ENCODE measurements around the gene PIP5K1B. TPM values are rescaled to one million over a fixed set of nuclear protein-coding genes. Genes with fewer than 3 reads are reported as not detected.

PIP5K1B gene
- total RNA-seq, 1 experiment from 2014 or later = not detected

DNA sequence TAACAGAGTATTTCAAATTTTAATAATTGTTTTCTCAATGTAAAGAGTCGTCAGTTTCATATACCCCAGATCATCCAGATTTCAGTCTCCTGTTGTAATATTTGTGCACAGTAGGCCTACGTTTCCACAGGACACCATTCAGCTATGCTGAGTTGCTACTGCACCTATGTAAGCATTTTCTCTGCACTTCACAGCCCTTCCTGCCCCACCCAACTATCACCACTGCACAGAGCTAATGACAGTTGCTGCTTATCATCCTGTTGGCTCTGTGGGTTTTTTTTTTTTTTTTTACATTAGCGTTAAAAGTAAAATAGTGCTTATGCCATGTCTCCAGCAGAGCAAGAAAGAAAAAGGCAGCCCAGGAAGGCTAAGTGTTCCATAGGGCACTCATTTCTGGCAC, 314.8 kb downstream of the PIP5K1B start:
- Histone ChIP-seq H3K4me3 (ENCODE audit: low read depth in 2 of 2, low read length in 2 of 2) (no peak overlapping the region), H3K27me3 (ENCODE audit: control insufficient read depth, insufficient read depth, low read length) (no peaks in the 10 kb centered on the region; the same call in 1 of the 2 replicates), H3K4me1 (ENCODE audit: control insufficient read depth, insufficient read depth, low read length) (no peaks in the 10 kb centered on the region), H3K27ac (ENCODE audit: low read length) (no peak overlapping the region), H3K36me3 (ENCODE audit: control insufficient read depth, insufficient read depth, low read length) (no peaks in the 10 kb centered on the region), H3K9me3 (ENCODE audit: control insufficient read depth, insufficient read depth, low read depth, low read length) (no peaks in the 10 kb centered on the region)
- ATAC-seq (no peak), DNase-seq (ENCODE audit: low read depth, low spot score) (no peak)
- in situ Hi-C loops (cut with HindIII; ENCODE audit: low pct_unique_long_range_greater_than_20kb, low sequenced_read_pairs) (no loop called here), intact Hi-C loops (cut with micrococcal nuclease; ENCODE audit: unreplicated experiment) (loop anchor here (10.0 kb wide), 1 partner anchor 315 kb away; the partner anchor contains the start of gene PIP5K1B)
- ChIA-PET POLR2A (no interaction called here), CTCF (interaction anchor here (0.6 kb wide), 1 partner anchor 24 kb away, joined by 8 read pairs; no protein-coding TSS in a partner anchor)
- TF ChIP-seq, protein P1, sequence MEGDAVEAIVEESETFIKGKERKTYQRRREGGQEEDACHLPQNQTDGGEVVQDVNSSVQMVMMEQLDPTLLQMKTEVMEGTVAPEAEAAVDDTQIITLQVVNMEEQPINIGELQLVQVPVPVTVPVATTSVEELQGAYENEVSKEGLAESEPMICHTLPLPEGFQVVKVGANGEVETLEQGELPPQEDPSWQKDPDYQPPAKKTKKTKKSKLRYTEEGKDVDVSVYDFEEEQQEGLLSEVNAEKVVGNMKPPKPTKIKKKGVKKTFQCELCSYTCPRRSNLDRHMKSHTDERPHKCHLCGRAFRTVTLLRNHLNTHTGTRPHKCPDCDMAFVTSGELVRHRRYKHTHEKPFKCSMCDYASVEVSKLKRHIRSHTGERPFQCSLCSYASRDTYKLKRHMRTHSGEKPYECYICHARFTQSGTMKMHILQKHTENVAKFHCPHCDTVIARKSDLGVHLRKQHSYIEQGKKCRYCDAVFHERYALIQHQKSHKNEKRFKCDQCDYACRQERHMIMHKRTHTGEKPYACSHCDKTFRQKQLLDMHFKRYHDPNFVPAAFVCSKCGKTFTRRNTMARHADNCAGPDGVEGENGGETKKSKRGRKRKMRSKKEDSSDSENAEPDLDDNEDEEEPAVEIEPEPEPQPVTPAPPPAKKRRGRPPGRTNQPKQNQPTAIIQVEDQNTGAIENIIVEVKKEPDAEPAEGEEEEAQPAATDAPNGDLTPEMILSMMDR (IDR thresholded peaks at IDR 0.05) = no peak
- TF ChIP-seq POLR2AphosphoS5 (IDR thresholded peaks at IDR 0.05; ENCODE audit: low read depth, low read length) = no peak
- no peak for TF ChIP-seq TCF7L2 (IDR thresholded peaks at IDR 0.05; ENCODE audit: low read depth, low read length)
- TF ChIP-seq, protein P2, sequence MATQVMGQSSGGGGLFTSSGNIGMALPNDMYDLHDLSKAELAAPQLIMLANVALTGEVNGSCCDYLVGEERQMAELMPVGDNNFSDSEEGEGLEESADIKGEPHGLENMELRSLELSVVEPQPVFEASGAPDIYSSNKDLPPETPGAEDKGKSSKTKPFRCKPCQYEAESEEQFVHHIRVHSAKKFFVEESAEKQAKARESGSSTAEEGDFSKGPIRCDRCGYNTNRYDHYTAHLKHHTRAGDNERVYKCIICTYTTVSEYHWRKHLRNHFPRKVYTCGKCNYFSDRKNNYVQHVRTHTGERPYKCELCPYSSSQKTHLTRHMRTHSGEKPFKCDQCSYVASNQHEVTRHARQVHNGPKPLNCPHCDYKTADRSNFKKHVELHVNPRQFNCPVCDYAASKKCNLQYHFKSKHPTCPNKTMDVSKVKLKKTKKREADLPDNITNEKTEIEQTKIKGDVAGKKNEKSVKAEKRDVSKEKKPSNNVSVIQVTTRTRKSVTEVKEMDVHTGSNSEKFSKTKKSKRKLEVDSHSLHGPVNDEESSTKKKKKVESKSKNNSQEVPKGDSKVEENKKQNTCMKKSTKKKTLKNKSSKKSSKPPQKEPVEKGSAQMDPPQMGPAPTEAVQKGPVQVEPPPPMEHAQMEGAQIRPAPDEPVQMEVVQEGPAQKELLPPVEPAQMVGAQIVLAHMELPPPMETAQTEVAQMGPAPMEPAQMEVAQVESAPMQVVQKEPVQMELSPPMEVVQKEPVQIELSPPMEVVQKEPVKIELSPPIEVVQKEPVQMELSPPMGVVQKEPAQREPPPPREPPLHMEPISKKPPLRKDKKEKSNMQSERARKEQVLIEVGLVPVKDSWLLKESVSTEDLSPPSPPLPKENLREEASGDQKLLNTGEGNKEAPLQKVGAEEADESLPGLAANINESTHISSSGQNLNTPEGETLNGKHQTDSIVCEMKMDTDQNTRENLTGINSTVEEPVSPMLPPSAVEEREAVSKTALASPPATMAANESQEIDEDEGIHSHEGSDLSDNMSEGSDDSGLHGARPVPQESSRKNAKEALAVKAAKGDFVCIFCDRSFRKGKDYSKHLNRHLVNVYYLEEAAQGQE (IDR thresholded peaks at IDR 0.05; ENCODE audit: insufficient read depth in 1 of 2, low read depth in 2 of 2, low read length in 1 of 2) = no peak
- TF ChIP-seq SIN3A (IDR thresholded peaks at IDR 0.05; ENCODE audit: borderline replicate concordance, insufficient read depth, low read depth, low read length) = no peak
- no TSS peak for BruUV-seq (replicated peaks)

DNA sequence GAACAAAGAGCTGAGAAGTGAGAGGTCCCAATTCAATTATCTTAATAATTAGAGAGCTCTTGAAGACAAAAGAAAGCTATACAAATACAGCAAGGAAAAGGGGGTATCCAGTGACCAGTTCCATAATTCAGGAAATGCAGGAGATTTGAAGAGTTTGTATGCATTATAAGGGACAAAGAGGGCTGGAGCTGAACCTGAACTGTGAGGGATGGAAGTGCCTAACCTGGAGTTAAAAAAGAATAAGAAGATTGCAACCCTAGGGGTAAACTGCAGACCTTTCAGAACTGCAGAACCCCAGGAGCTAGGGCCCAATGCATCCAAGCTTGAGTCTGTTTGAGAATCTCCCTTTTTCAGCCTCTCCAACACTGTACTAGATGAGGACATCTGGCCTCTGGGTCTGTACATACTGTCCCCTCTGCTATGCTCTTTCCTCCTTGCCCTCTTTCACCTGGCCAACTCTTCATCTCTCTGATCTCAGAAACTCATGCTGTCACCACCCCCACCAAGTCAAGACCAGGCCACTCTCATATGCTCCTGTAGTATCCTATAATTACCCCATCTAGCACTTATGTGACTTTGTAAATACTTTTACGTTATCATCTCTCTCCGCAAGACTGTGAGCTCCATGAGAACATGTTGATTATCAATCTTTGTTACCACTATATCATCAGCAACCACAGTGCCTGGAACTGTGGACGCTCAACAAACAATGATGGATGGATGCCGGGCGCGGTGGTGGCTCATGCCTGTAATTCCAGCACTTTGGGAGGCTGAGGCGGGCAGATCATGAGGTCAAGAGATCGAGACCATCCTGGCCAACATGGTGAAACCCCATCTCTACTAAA, 315.5 kb downstream of the PIP5K1B start:
- Histone ChIP-seq H3K4me1 (ENCODE audit: control insufficient read depth, insufficient read depth, low read length) (no peaks in the 10 kb centered on the region), H3K36me3 (ENCODE audit: control insufficient read depth, insufficient read depth, low read length) (no peaks in the 10 kb centered on the region), H3K4me3 (ENCODE audit: low read depth in 2 of 2, low read length in 2 of 2) (no peak overlapping the region), H3K27ac (ENCODE audit: low read length) (no peak overlapping the region), H3K27me3 (ENCODE audit: control insufficient read depth, insufficient read depth, low read length) (no peaks in the 10 kb centered on the region; the same call in 1 of the 2 replicates), H3K9me3 (ENCODE audit: control insufficient read depth, insufficient read depth, low read depth, low read length) (no peaks in the 10 kb centered on the region)
- intact Hi-C loops (cut with micrococcal nuclease; ENCODE audit: unreplicated experiment) = loop anchor here (10.0 kb wide), 1 partner anchor 316 kb away; the partner anchor contains the start of gene PIP5K1B
- ATAC-seq (no peak), DNase-seq (ENCODE audit: low read depth, low spot score) (no peak)
- CTCF ChIA-PET = no interaction called here
- POLR2A ChIA-PET = no interaction called here
- BruUV-seq (replicated peaks) = no TSS peak
- in situ Hi-C loops (cut with HindIII; ENCODE audit: low pct_unique_long_range_greater_than_20kb, low sequenced_read_pairs) = no loop called here
- TF ChIP-seq POLR2AphosphoS5 (IDR thresholded peaks at IDR 0.05; ENCODE audit: low read depth, low read length) (no peak), SIN3A (IDR thresholded peaks at IDR 0.05; ENCODE audit: borderline replicate concordance, insufficient read depth, low read depth, low read length) (no peak), TCF7L2 (IDR thresholded peaks at IDR 0.05; ENCODE audit: low read depth, low read length) (no peak)
- TF ChIP-seq, protein P1 (IDR thresholded peaks at IDR 0.05) = no peak
- TF ChIP-seq, protein P2 (IDR thresholded peaks at IDR 0.05; ENCODE audit: insufficient read depth in 1 of 2, low read depth in 2 of 2, low read length in 1 of 2) = no peak
